Stomach (tissue), 9 donors: ENCODE results near the gene SAMD14. TPM values are rescaled to one million over a fixed set of nuclear protein-coding genes. Genes with fewer than 3 reads are reported as not detected.
A peak's percentile ranks its signal among the peaks of the same experiment; 100 is the strongest.

Experiments
- DNase-seq, 2 donors: peaks; one replicate each; pipeline versions ENCODE4 v3.0.0 to v3.0.0-alpha.2; 2013 to 2019
- H3K27ac ChIP-seq, 5 donors: fragments of 200-600 bp in 4 of 5; sonication (generic) in 4 of 5; one replicate each; pipeline ENCODE4 v1.5.1; 2013 to 2019; ENCODE audit warnings: mild to moderate bottlenecking in 1 of 5, moderate library complexity in 1 of 5
- H3K27me3 ChIP-seq, 3 donors: fragments of 200-600 bp; sonication (generic); one replicate each; pipeline ENCODE4 v1.5.1; 2017 to 2019; ENCODE audit warnings: mixed run types in 1 of 3
- H3K36me3 ChIP-seq, 4 donors: fragments of 200-600 bp; sonication (generic); 1 replicate in 3 of 4; 2 replicates in 1 of 4; pipeline ENCODE4 v1.5.1; 2016 to 2019
- H3K4me1 ChIP-seq, 4 donors: fragments of 200-600 bp; sonication (generic); one replicate each; pipeline ENCODE4 v1.5.1; 2016 to 2019
- H3K4me3 ChIP-seq, 4 donors: fragments of 200-600 bp; sonication (generic) in 3 of 4; one replicate each; pipeline ENCODE4 v1.5.1; 2016 to 2019; ENCODE audit warnings: mild to moderate bottlenecking in 1 of 4
- H3K9me3 ChIP-seq, 4 donors: fragments of 200-600 bp; sonication (generic); one replicate each; pipeline ENCODE4 v1.5.1; 2016 to 2019
- CTCF ChIP-seq, 7 experiments: fragments of 450-650 bp in 4 of 7; fragments of 200-600 bp in 3 of 7; sonication (generic) in 3 of 7; IDR thresholded peaks; one replicate each; pipeline ENCODE4 v1.5.1; 2016 to 2019; ENCODE audit warnings: antibody characterized with exemption in 7 of 7, control low read depth in 2 of 7, mild to moderate bottlenecking in 1 of 7
- EP300 ChIP-seq: sonication (generic); formaldehyde crosslinking; IDR thresholded peaks from one replicate; pipeline ENCODE4 v1.6.1; 2017; ENCODE audit warnings: antibody characterized with exemption
- POLR2A ChIP-seq, 4 donors: fragments of 450-650 bp; IDR thresholded peaks; one replicate each; pipeline ENCODE4 v1.6.1; 2016; ENCODE audit warnings: antibody characterized with exemption in 4 of 4, control low read depth in 2 of 4, mild to moderate bottlenecking in 1 of 4, moderate library complexity in 1 of 4
- POLR2AphosphoS5 ChIP-seq, 3 donors: sonication (generic); formaldehyde crosslinking; IDR thresholded peaks; one replicate each; pipeline ENCODE4 v1.6.1; 2016; ENCODE audit warnings: antibody characterized with exemption in 3 of 3
- WGBS, 5 donors: extraction: QIAGEN DNeasy Blood & Tissue Kit in 3 of 5; methylation state at CpG; one replicate each; pipeline versions ENCODE4 v1.1.5 to v1.1.7; 2013 to 2018; 5-methylcytosine and 5-hydroxymethylcytosine counted together
- intact Hi-C: fragments of 100-400 bp; cut with DNase I; formaldehyde crosslinking; loops from one replicate; pipeline ENCODE4 v1.15.1; 2023; ENCODE audit warnings: low total_unique reads
- polyA plus RNA-seq, 3 donors: library from polyadenylated mRNA; stranded (reverse); fragments of 200-250 nt; gene quantifications; one replicate each; pipeline ENCODE4 v1.2.3, GENCODE V29; 2013
- total RNA-seq, 5 donors: library from RNA; depleted of rRNA; stranded (reverse); fragments of >200 nt; gene quantifications; one replicate each; pipeline versions ENCODE4 v1.1.0 to v1.2.3, GENCODE V29; 2014 to 2016
- donor health status: healthy with polysubstance abuse.
- donor health status: Bipolar disorder and iron deficiency.
- donor health status: healthy.

The SAMD14 gene
- total and polyA plus RNA-seq, 8 donors = 1.3 to 87.0 (median 1.8) TPM; not detected in 2

- H3K27ac ChIP-seq = peak overlapping the region in 2 of 5 donors; percentile 48 to 55
- H3K27me3 ChIP-seq = peaks cover 0 to 33% (median 10%) of the 10 kb centered on the region in 3 donors
- no peak overlapping the region for H3K4me3 ChIP-seq
- WGBS, 5 donors = 43 to 69% (median 55%) methylated on average over 19 to 23 of the region's 23 CpGs
- TF ChIP-seq CTCF (IDR thresholded peaks at IDR 0.05) (no peak), POLR2A (IDR thresholded peaks at IDR 0.05) (no peak), POLR2AphosphoS5 (IDR thresholded peaks at IDR 0.05) (no peak), EP300 (no peak)
- peaks cover 20 to 37% (median 29%) of the 10 kb centered on the region in 4 donors for H3K4me1 ChIP-seq
- DNase-seq = no peak
- intact Hi-C loops = no loop called here
- no peaks in the 10 kb centered on the region for H3K36me3 ChIP-seq
- no peaks in the 10 kb centered on the region for H3K9me3 ChIP-seq
Measured at GRCh38 chr17:50118076-50118827, 11.7 kb downstream of the SAMD14 start.

- H3K9me3 ChIP-seq = no peaks in the 10 kb centered on the region
- WGBS, 5 donors = 7 to 23% (median 8%) methylated on average over 21 to 64 of the region's 64 CpGs
- peak in 1 of 3 donors; percentile 35 for TF ChIP-seq POLR2AphosphoS5 (IDR thresholded peaks at IDR 0.05)
- TF ChIP-seq CTCF (IDR thresholded peaks at IDR 0.05) = peak in 5 of 7 experiments; percentile 51 to 73 (median 70)
- TF ChIP-seq POLR2A (IDR thresholded peaks at IDR 0.05) = no peak
- DNase-seq = peak; percentile 74 to 93
- H3K27ac ChIP-seq = peak overlapping the region in 3 of 5 donors; percentile 14 to 55 (median 48)
- no peaks in the 10 kb centered on the region for H3K36me3 ChIP-seq
- intact Hi-C loops = no loop called here
- peaks cover 0 to 33% (median 10%) of the 10 kb centered on the region in 3 donors for H3K27me3 ChIP-seq
- peak overlapping the region; percentile 14 to 41 (median 31) for H3K4me3 ChIP-seq
- H3K4me1 ChIP-seq = peaks cover 27 to 44% (median 33%) of the 10 kb centered on the region in 4 donors
Measured at GRCh38 chr17:50117202-50118051, 12.5 kb downstream of the SAMD14 start.

- peak in 1 of 2 donors; percentile 63 for DNase-seq
- no peak overlapping the region for H3K4me3 ChIP-seq
- peaks cover 39 to 60% (median 47%) of the 10 kb centered on the region in 4 donors for H3K4me1 ChIP-seq
- WGBS, 5 donors = 32 to 60% (median 50%) methylated on average over 14 to 17 of the region's 17 CpGs
- peaks cover 0 to 33% (median 10%) of the 10 kb centered on the region in 3 donors for H3K27me3 ChIP-seq
- intact Hi-C loops = no loop called here
- no peaks in the 10 kb centered on the region for H3K9me3 ChIP-seq
- peaks cover 0 to 8% (median 6%) of the 10 kb centered on the region in 4 donors for H3K36me3 ChIP-seq
- TF ChIP-seq POLR2AphosphoS5 (IDR thresholded peaks at IDR 0.05) (no peak), EP300 (no peak), CTCF (IDR thresholded peaks at IDR 0.05) (no peak), POLR2A (IDR thresholded peaks at IDR 0.05) (no peak)
- H3K27ac ChIP-seq = no peak overlapping the region
Measured at GRCh38 chr17:50115756-50116155, 14.2 kb downstream of the SAMD14 start.

- intact Hi-C loops = no loop called here
- WGBS, 5 donors = 13 to 22% (median 19%) methylated on average over 6 of the region's 6 CpGs
- peaks cover 39 to 60% (median 47%) of the 10 kb centered on the region in 4 donors for H3K4me1 ChIP-seq
- TF ChIP-seq POLR2A (IDR thresholded peaks at IDR 0.05) = no peak
- TF ChIP-seq CTCF (IDR thresholded peaks at IDR 0.05) = peak in 5 of 7 experiments; percentile 18 to 43 (median 29)
- no peak overlapping the region for H3K27ac ChIP-seq
- H3K36me3 ChIP-seq = peaks cover 0 to 16% (median 14%) of the 10 kb centered on the region in 4 donors
- no peaks in the 10 kb centered on the region for H3K9me3 ChIP-seq
- H3K4me3 ChIP-seq = no peak overlapping the region
- H3K27me3 ChIP-seq = peaks cover 0 to 33% (median 10%) of the 10 kb centered on the region in 3 donors
- peak; percentile 45 to 75 for DNase-seq
Measured at GRCh38 chr17:50114849-50115357, 15.1 kb downstream of the SAMD14 start.
